H9 (cell line): ENCODE results near the gene CABP4. TPM values are rescaled to one million over a fixed set of nuclear protein-coding genes. Genes with fewer than 3 reads are reported as not detected.
"Not testable (repeated sequence)": the region's sequence is repeated elsewhere in the genome, so short reads cannot be mapped to it uniquely, and the experiment has no call there.

ENCODE experiments used
- DNase-seq: peaks from one replicate; pipeline ENCODE4 v3.0.0-alpha.2; 2017
- H2AFZ ChIP-seq: one replicate; pipeline ENCODE4 v1.6.1; 2013; ENCODE audit warnings: mild to moderate bottlenecking, low read length, control low read depth, moderate library complexity
- H2AK5ac ChIP-seq: 2 replicates; pipeline ENCODE4 v1.6.1; 2013; ENCODE audit warnings: low read length, control low read depth, mixed read lengths; ENCODE audit not compliant: insufficient read length
- H2BK120ac ChIP-seq: one replicate; pipeline ENCODE4 v1.6.1; 2013; ENCODE audit warnings: low read depth, mild to moderate bottlenecking, low read length, control low read depth, inconsistent platforms; ENCODE audit not compliant: poor library complexity, severe bottlenecking
- H2BK12ac ChIP-seq: 2 replicates; pipeline ENCODE4 v1.6.1; 2013; ENCODE audit warnings: low read length, control low read depth, mixed read lengths, low read depth; ENCODE audit not compliant: insufficient read length
- H2BK15ac ChIP-seq: 2 replicates; pipeline ENCODE4 v1.6.1; 2013; ENCODE audit warnings: low read depth, low read length, control low read depth
- H2BK20ac ChIP-seq: one replicate; pipeline ENCODE4 v1.6.1; 2013; ENCODE audit warnings: low read depth, mild to moderate bottlenecking, low read length, control low read depth, inconsistent platforms; ENCODE audit not compliant: poor library complexity, severe bottlenecking
- H2BK5ac ChIP-seq: 2 replicates; pipeline ENCODE4 v1.6.1; 2013; ENCODE audit warnings: low read length, control low read depth, mixed read lengths; ENCODE audit not compliant: insufficient read length
- H3K14ac ChIP-seq: 2 replicates; pipeline ENCODE4 v1.6.1; 2013; ENCODE audit warnings: low read length, control low read depth; ENCODE audit not compliant: insufficient read depth
- H3K18ac ChIP-seq: 2 replicates; pipeline ENCODE4 v1.6.1; 2013; ENCODE audit warnings: low read depth, mild to moderate bottlenecking, mixed read lengths, low read length, control low read depth; ENCODE audit not compliant: insufficient read length
- H3K23ac ChIP-seq: 2 replicates; pipeline ENCODE4 v1.6.1; 2013; ENCODE audit warnings: low read length, control low read depth, mixed read lengths, low read depth; ENCODE audit not compliant: insufficient read length
- H3K23me2 ChIP-seq: 2 replicates; pipeline ENCODE4 v1.6.1; 2013; ENCODE audit warnings: low read depth, mild to moderate bottlenecking, mixed read lengths, low read length, control low read depth; ENCODE audit not compliant: insufficient read length, poor library complexity, severe bottlenecking
- H3K27ac ChIP-seq: 2 replicates; pipeline ENCODE4 v1.5.1; 2013; ENCODE audit warnings: low read length, control low read depth, mixed read lengths, low read depth; ENCODE audit not compliant: insufficient read length
- H3K27me3 ChIP-seq: 2 replicates; pipeline ENCODE4 v1.6.1; 2013; ENCODE audit warnings: low read length, control low read depth, inconsistent platforms; ENCODE audit not compliant: insufficient read depth
- H3K4ac ChIP-seq: 2 replicates; pipeline ENCODE4 v1.6.1; 2013; ENCODE audit warnings: low read depth, mild to moderate bottlenecking, control low read depth, inconsistent platforms, low read length, moderate library complexity
- H3K4me1 ChIP-seq: 2 replicates; pipeline ENCODE4 v1.6.1; 2013; ENCODE audit warnings: low read length, control low read depth, inconsistent platforms; ENCODE audit not compliant: insufficient read depth
- H3K4me2 ChIP-seq: 2 replicates; pipeline ENCODE4 v1.6.1; 2013; ENCODE audit warnings: low read length, control low read depth, mixed read lengths; ENCODE audit not compliant: insufficient read length, insufficient read depth
- H3K56ac ChIP-seq: 2 replicates; pipeline ENCODE4 v1.6.1; 2013; ENCODE audit warnings: low read depth, mild to moderate bottlenecking, mixed read lengths, low read length, control low read depth; ENCODE audit not compliant: insufficient read length
- H3K79me1 ChIP-seq: 2 replicates; pipeline ENCODE4 v1.6.1; 2013; ENCODE audit warnings: low read depth, mild to moderate bottlenecking, moderate library complexity, low read length, control low read depth, inconsistent platforms; ENCODE audit not compliant: insufficient read depth, poor library complexity, severe bottlenecking
- H3K79me2 ChIP-seq: 2 replicates; pipeline ENCODE4 v1.6.1; 2013; ENCODE audit warnings: low read length, control low read depth, inconsistent platforms; ENCODE audit not compliant: insufficient read depth
- H3K9ac ChIP-seq: 2 replicates; pipeline ENCODE4 v1.6.1; 2013; ENCODE audit warnings: low read length, control low read depth, mixed read lengths; ENCODE audit not compliant: insufficient read length; ENCODE audit errors: extremely low read depth
- H3K9me3 ChIP-seq: one replicate; pipeline ENCODE4 v1.6.1; 2013; ENCODE audit warnings: low read depth, low read length, inconsistent platforms; ENCODE audit not compliant: control insufficient read depth
- H3T11ph ChIP-seq: one replicate; pipeline ENCODE4 v1.6.1; 2013; ENCODE audit warnings: mild to moderate bottlenecking, low read length, control low read depth, inconsistent platforms
- H4K20me1 ChIP-seq: one replicate; pipeline ENCODE4 v1.6.1; 2013; ENCODE audit not compliant: control insufficient read depth, insufficient read length, insufficient read depth
- H4K5ac ChIP-seq: 2 replicates; pipeline ENCODE4 v1.6.1; 2013; ENCODE audit warnings: low read depth, mild to moderate bottlenecking, mixed read lengths, low read length, control low read depth; ENCODE audit not compliant: insufficient read length
- H4K8ac ChIP-seq: replicated peaks from 2 replicates; pipeline ENCODE4 v1.6.1; 2013; ENCODE audit warnings: low read length, control low read depth, mixed read lengths, low read depth; ENCODE audit not compliant: insufficient read length
- H4K91ac ChIP-seq: 2 replicates; pipeline ENCODE4 v1.6.1; 2013; ENCODE audit warnings: low read depth, mild to moderate bottlenecking, moderate library complexity, mixed read lengths, low read length, control low read depth; ENCODE audit not compliant: insufficient read length
- H3K27ac Mint-ChIP-seq, 3 experiments: 2 replicates in 2 of 3; 3 replicates in 1 of 3; pipeline ENCODE4 v1.8.0; 2020 to 2021; ENCODE audit warnings: mixed read lengths in 3 of 3, mild to moderate bottlenecking in 1 of 3, moderate library complexity in 1 of 3
- H3K27me3 Mint-ChIP-seq: 2 replicates; pipeline ENCODE4 v1.8.0; 2021; ENCODE audit warnings: low read depth, mild to moderate bottlenecking, moderate library complexity, mixed read lengths
- H3K36me3 Mint-ChIP-seq, 3 experiments: 2 replicates in 2 of 3; 3 replicates in 1 of 3; pipeline ENCODE4 v1.8.0; 2020 to 2021; ENCODE audit warnings: low read depth in 3 of 3, mixed read lengths in 3 of 3; ENCODE audit not compliant: insufficient read depth in 1 of 3
- H3K4me1 Mint-ChIP-seq, 2 experiments: 2 replicates each; pipeline ENCODE4 v1.8.0; 2020; ENCODE audit warnings: mixed read lengths in 2 of 2
- H3K4me3 Mint-ChIP-seq, 2 experiments: 2 replicates in 1 of 2; 3 replicates in 1 of 2; pipeline ENCODE4 v1.8.0; 2020 to 2021; ENCODE audit warnings: mild to moderate bottlenecking in 2 of 2, mixed read lengths in 2 of 2, moderate library complexity in 1 of 2
- H3K9me3 Mint-ChIP-seq, 2 experiments: 2 replicates in 1 of 2; 3 replicates in 1 of 2; pipeline ENCODE4 v1.8.0; 2020; ENCODE audit warnings: mild to moderate bottlenecking in 2 of 2, mixed read lengths in 2 of 2, moderate library complexity in 1 of 2
- WGBS: extraction: QIAGEN DNeasy Blood & Tissue Kit; methylation state at CpG from one replicate; pipeline ENCODE4 v1.1.7; 2013; ENCODE audit warnings: missing lambda C conversion rate, low lambda C conversion rate, mixed read lengths; ENCODE audit not compliant: insufficient read length; ENCODE audit errors: extremely low coverage; 5-methylcytosine and 5-hydroxymethylcytosine counted together
- total RNA-seq: library from RNA; stranded (reverse); gene quantifications from 2 replicates; pipeline ENCODE4 v1.2.1, GENCODE V29; 2021
- TF ChIP-seq, protein P1 (sequence below): fragments of 200-600 bp; sonication (generic); conservative IDR thresholded peaks from 3 replicates; pipeline ENCODE4 v1.8.0; 2021; ENCODE audit warnings: antibody characterized with exemption, mild to moderate bottlenecking

The CABP4 gene
- total RNA-seq, 1 experiment from 2014 or later = not detected

DNA sequence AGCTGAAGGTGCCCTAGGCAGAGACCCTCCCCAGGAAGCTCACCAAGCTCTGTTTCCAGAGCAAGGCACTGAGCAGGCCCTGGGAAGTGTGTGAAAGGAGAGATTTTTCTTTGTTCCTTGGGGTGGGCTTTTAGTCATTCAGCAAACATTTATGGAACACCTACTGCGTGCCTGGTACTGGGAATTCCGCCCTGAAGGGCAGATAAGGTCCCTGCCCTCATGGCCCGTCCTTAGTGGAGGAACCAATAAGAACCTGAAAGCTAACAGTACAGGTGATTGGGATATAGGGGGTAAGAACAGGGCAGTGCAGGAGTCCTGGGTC lies 10.0 kb downstream of the CABP4 start:
- DNase-seq = no peak
- H3K27ac ChIP-seq = no peak overlapping the region
- H3K79me2 ChIP-seq = no peaks in the 10 kb centered on the region
- Mint-ChIP-seq H3K36me3 (peaks cover 0 to 4% (median 0%) of the 10 kb centered on the region in 3 experiments; a peak in 2 of 7 replicates), H3K4me3 (peak overlapping the region; percentile 83 to 86), H3K27me3 (peaks cover 2% of the 10 kb centered on the region), H3K4me1 (peaks cover 20 to 25% of the 10 kb centered on the region in 2 experiments), H3K9me3 (no peaks in the 10 kb centered on the region), H3K27ac (peak overlapping the region in 2 of 3 experiments; percentile 71 to 95; a peak in 4 of 7 replicates)
- H4K8ac ChIP-seq = no peak overlapping the region
- no peaks in the 10 kb centered on the region for H3K9me3 ChIP-seq
- no peaks in the 10 kb centered on the region for H3K79me1 ChIP-seq
- H3K56ac ChIP-seq = no peak overlapping the region
- H3K23ac ChIP-seq = no peak overlapping the region
- no peak overlapping the region for H4K91ac ChIP-seq
- peak overlapping the region; percentile 81 for H3K9ac ChIP-seq
- H2BK5ac ChIP-seq = no peak overlapping the region
- H2BK120ac ChIP-seq = no peak overlapping the region
- H4K5ac ChIP-seq = no peak overlapping the region
- H3K27me3 ChIP-seq = no peaks in the 10 kb centered on the region
- H3K18ac ChIP-seq = peak overlapping the region; percentile 90
- no peaks in the 10 kb centered on the region for H4K20me1 ChIP-seq
- peaks cover 12% of the 10 kb centered on the region for H3K23me2 ChIP-seq
- H3K4me2 ChIP-seq = peak overlapping the region; percentile 49
- no peak overlapping the region for H2AFZ ChIP-seq
- no peak overlapping the region for H2BK15ac ChIP-seq
- no peak overlapping the region for H3T11ph ChIP-seq
- H2BK12ac ChIP-seq = no peak overlapping the region
- no peaks in the 10 kb centered on the region; the same call in 1 of the 2 replicates for H3K4me1 ChIP-seq
- no peak overlapping the region for H2AK5ac ChIP-seq
- peak overlapping the region; percentile 90; the same call in 1 of the 2 replicates for H3K14ac ChIP-seq
- no peak overlapping the region for H3K4ac ChIP-seq
- no peak overlapping the region for H2BK20ac ChIP-seq
- WGBS = no CpG with 5 or more reads among the region's 3 CpGs
- TF ChIP-seq, protein P1, sequence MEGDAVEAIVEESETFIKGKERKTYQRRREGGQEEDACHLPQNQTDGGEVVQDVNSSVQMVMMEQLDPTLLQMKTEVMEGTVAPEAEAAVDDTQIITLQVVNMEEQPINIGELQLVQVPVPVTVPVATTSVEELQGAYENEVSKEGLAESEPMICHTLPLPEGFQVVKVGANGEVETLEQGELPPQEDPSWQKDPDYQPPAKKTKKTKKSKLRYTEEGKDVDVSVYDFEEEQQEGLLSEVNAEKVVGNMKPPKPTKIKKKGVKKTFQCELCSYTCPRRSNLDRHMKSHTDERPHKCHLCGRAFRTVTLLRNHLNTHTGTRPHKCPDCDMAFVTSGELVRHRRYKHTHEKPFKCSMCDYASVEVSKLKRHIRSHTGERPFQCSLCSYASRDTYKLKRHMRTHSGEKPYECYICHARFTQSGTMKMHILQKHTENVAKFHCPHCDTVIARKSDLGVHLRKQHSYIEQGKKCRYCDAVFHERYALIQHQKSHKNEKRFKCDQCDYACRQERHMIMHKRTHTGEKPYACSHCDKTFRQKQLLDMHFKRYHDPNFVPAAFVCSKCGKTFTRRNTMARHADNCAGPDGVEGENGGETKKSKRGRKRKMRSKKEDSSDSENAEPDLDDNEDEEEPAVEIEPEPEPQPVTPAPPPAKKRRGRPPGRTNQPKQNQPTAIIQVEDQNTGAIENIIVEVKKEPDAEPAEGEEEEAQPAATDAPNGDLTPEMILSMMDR = no peak

DNA sequence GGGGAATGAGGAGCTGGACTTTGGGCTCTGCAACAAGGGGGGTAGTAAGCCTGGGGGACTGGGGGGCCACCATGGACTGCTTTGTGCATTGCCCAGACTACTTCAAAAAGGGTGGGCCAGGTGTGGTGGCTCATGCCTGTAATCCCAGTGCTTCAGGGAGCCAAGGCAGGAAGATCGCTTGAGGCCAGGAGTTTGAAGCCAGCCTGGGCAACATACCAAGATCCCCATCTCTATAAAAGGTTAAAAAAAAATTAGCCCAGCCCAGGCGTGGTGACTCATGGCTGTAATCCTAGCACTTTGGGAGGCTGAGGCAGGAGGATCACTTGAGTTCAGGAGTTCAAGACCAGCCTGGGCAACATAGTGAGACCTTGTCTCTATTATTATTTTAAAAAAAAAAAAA lies 10.4 kb downstream of the CABP4 start:
- not testable (repeated sequence) for H3K18ac ChIP-seq, H3K4me1 ChIP-seq, H3T11ph ChIP-seq, H3K4ac ChIP-seq, H4K91ac ChIP-seq, H3K9me3 Mint-ChIP-seq, H2BK120ac ChIP-seq, DNase-seq, H2BK12ac ChIP-seq, H3K79me2 ChIP-seq, H3K36me3 Mint-ChIP-seq, H3K56ac ChIP-seq, H3K9ac ChIP-seq, H2BK5ac ChIP-seq, H3K23ac ChIP-seq, H3K27me3 Mint-ChIP-seq, H4K8ac ChIP-seq, H2AFZ ChIP-seq, H2AK5ac ChIP-seq, H2BK20ac ChIP-seq, H3K79me1 ChIP-seq, H3K9me3 ChIP-seq, H3K27ac ChIP-seq, H3K27me3 ChIP-seq, H2BK15ac ChIP-seq, H3K14ac ChIP-seq, H4K5ac ChIP-seq, H4K20me1 ChIP-seq
- no CpG with 5 or more reads among the region's 2 CpGs for WGBS
- peak overlapping the region in 2 of 3 experiments; percentile 71 to 95; a peak in 3 of 7 replicates for H3K27ac Mint-ChIP-seq
- peaks cover 20 to 25% of the 10 kb centered on the region in 2 experiments for H3K4me1 Mint-ChIP-seq
- H3K4me3 Mint-ChIP-seq = peak overlapping the region; percentile 83 to 86
- Histone ChIP-seq H3K4me2 (peak overlapping the region; percentile 49), H3K23me2 (peaks cover 12% of the 10 kb centered on the region)
